OCI-LY3 (cell line): ENCODE data around the gene CCM2.

Source experiments
- H2AFZ ChIP-seq: fragments of 200-600, 300-600 bp; shearing (Covaris generic); 2 replicates; pipeline ENCODE4 v1.6.0; 2014; ENCODE audit warnings: antibody characterized with exemption, low read depth, low read length
- H3K27ac ChIP-seq: fragments of 200-600, 300-600 bp; sonication (generic); 2 replicates; pipeline ENCODE4 v1.5.1; 2014; ENCODE audit warnings: mild to moderate bottlenecking, low read length, moderate library complexity, mixed read lengths
- H3K27me3 ChIP-seq: fragments of 200-600, 300-600 bp; sonication (generic); 2 replicates; pipeline ENCODE4 v1.6.1; 2014; ENCODE audit warnings: low read depth, low read length, mixed read lengths
- H3K36me3 ChIP-seq: fragments of 200-600, 300-600 bp; sonication (generic); replicated peaks from 2 replicates; pipeline ENCODE3; 2014; ENCODE audit warnings: low read depth, low read length, mixed read lengths
- H3K4me1 ChIP-seq: fragments of 300-600, 200-600 bp; sonication (generic); 2 replicates; pipeline ENCODE4 v1.6.1; 2014; ENCODE audit warnings: low read length, mixed read lengths
- H3K4me2 ChIP-seq: fragments of 200-600, 300-600 bp; sonication (generic); 2 replicates; pipeline ENCODE4 v1.6.1; 2014; ENCODE audit warnings: low read length, mixed read lengths
- H3K4me3 ChIP-seq: fragments of 300-600, 200-600 bp; sonication (generic); 2 replicates; pipeline ENCODE4 v1.5.1; 2014; ENCODE audit warnings: antibody characterized with exemption, mild to moderate bottlenecking, low read length, moderate library complexity
- H3K79me2 ChIP-seq: fragments of 300-600, 200-600 bp; shearing (Covaris generic); 2 replicates; pipeline ENCODE4 v1.6.1; 2014; ENCODE audit warnings: mild to moderate bottlenecking, low read length, mixed read lengths
- H3K9ac ChIP-seq: fragments of 300-600, 200-600 bp; shearing (Covaris generic); 2 replicates; pipeline ENCODE4 v1.6.0; 2014; ENCODE audit warnings: mild to moderate bottlenecking, low read length, moderate library complexity
- H3K9me3 ChIP-seq: fragments of 200-600, 300-600 bp; shearing (Covaris generic); 2 replicates; pipeline ENCODE4 v1.6.1; 2014; ENCODE audit warnings: low read length, mixed read lengths; ENCODE audit not compliant: insufficient read depth
- H4K20me1 ChIP-seq: fragments of 200-600, 300-600 bp; sonication (generic); 2 replicates; pipeline ENCODE4 v1.6.1; 2016; ENCODE audit warnings: low read length, mixed read lengths; ENCODE audit not compliant: insufficient read depth
- CTCF ChIP-seq: fragments of 200-600, 300-600 bp; sonication (generic); IDR thresholded peaks from 2 replicates; pipeline ENCODE4 v1.5.1; 2014; ENCODE audit warnings: antibody characterized with exemption, low read length, low read depth
- EZH2phosphoT487 ChIP-seq: fragments of 200-600 bp; shearing (Covaris generic); IDR thresholded peaks from 2 replicates; pipeline ENCODE4 v1.6.1; 2018; ENCODE audit warnings: antibody characterized with exemption, mixed run types, low read depth

CCM2 gene

GRCh38 chr7:45081670-45081974, 81.6 kb downstream of the CCM2 start:
- no peak overlapping the region for H3K9ac ChIP-seq
- no peaks in the 10 kb centered on the region for H4K20me1 ChIP-seq
- no peak overlapping the region for H3K4me2 ChIP-seq
- TF ChIP-seq CTCF (no peak), EZH2phosphoT487 (no peak)
- H3K4me3 ChIP-seq, result no peak overlapping the region
- H3K79me2 ChIP-seq, result no peaks in the 10 kb centered on the region
- H3K36me3 ChIP-seq, result no peaks in the 10 kb centered on the region
- H3K27me3 ChIP-seq, result no peaks in the 10 kb centered on the region
- H3K27ac ChIP-seq, result no peak overlapping the region
- H2AFZ ChIP-seq, result no peak overlapping the region
- no peaks in the 10 kb centered on the region for H3K4me1 ChIP-seq
- no peaks in the 10 kb centered on the region for H3K9me3 ChIP-seq

GRCh38 chr7:45082031-45082830, 82.2 kb downstream of the CCM2 start:
- Histone ChIP-seq H3K27ac (no peak overlapping the region), H3K79me2 (no peaks in the 10 kb centered on the region), H3K4me1 (no peaks in the 10 kb centered on the region), H4K20me1 (no peaks in the 10 kb centered on the region), H3K27me3 (no peaks in the 10 kb centered on the region), H3K9me3 (no peaks in the 10 kb centered on the region), H3K36me3 (no peaks in the 10 kb centered on the region), H3K4me3 (no peak overlapping the region), H3K9ac (no peak overlapping the region), H3K4me2 (no peak overlapping the region), H2AFZ (no peak overlapping the region)
- TF ChIP-seq CTCF (no peak), EZH2phosphoT487 (no peak)

GRCh38 chr7:45082831-45083331, 82.9 kb downstream of the CCM2 start:
- Histone ChIP-seq H3K4me2 (no peak overlapping the region), H3K9ac (no peak overlapping the region), H3K4me1 (no peaks in the 10 kb centered on the region), H3K9me3 (no peaks in the 10 kb centered on the region), H4K20me1 (no peaks in the 10 kb centered on the region), H3K27me3 (no peaks in the 10 kb centered on the region), H3K4me3 (no peak overlapping the region), H2AFZ (no peak overlapping the region), H3K79me2 (no peaks in the 10 kb centered on the region), H3K36me3 (no peaks in the 10 kb centered on the region), H3K27ac (no peak overlapping the region)
- TF ChIP-seq CTCF (no peak), EZH2phosphoT487 (no peak)

GRCh38 chr7:45084336-45084735, 84.3 kb downstream of the CCM2 start:
- Histone ChIP-seq H3K27ac (no peak overlapping the region), H3K4me2 (no peak overlapping the region), H3K36me3 (no peaks in the 10 kb centered on the region), H3K4me3 (no peak overlapping the region), H3K27me3 (no peaks in the 10 kb centered on the region), H3K4me1 (no peaks in the 10 kb centered on the region), H4K20me1 (no peaks in the 10 kb centered on the region), H2AFZ (no peak overlapping the region), H3K9ac (no peak overlapping the region), H3K9me3 (no peaks in the 10 kb centered on the region), H3K79me2 (no peaks in the 10 kb centered on the region)
- TF ChIP-seq EZH2phosphoT487 (no peak), CTCF (no peak)
